Activated T-helper 1 cell treated with anti-CD3 and anti-CD28 coated beads, Interleukin-12 subunit alpha, Interleukin-12 subunit beta, Interleukin-2, Interleukin-4 antibody, amounts not matched to agents 30 ng/mL and 10 ng/mL and 1 ng/mL, durations not matched to agents 14 hours and 24 hours and 36 hours (primary cell): ENCODE data around the gene MNT. TPM values are rescaled to one million over a fixed set of nuclear protein-coding genes. Genes with fewer than 3 reads are reported as not detected.

Experiments used
- DNase-seq: peaks from one replicate; pipeline ENCODE4 v3.0.0; 2021; ENCODE audit warnings: low spot score
- H3K27ac Mint-ChIP-seq: one replicate; pipeline ENCODE4 v1.8.0; 2021; ENCODE audit warnings: mild to moderate bottlenecking, mixed read lengths
- H3K27me3 Mint-ChIP-seq: one replicate; pipeline ENCODE4 v1.8.0; 2022; ENCODE audit warnings: mild to moderate bottlenecking, moderate library complexity, mixed read lengths; ENCODE audit not compliant: insufficient read depth
- H3K36me3 Mint-ChIP-seq: one replicate; pipeline ENCODE4 v1.8.0; 2021; ENCODE audit warnings: low read depth, mixed read lengths
- H3K4me1 Mint-ChIP-seq: one replicate; pipeline ENCODE4 v1.8.0; 2021; ENCODE audit warnings: low read depth, mixed read lengths
- H3K4me3 Mint-ChIP-seq: one replicate; pipeline ENCODE4 v1.8.0; 2021; ENCODE audit warnings: mild to moderate bottlenecking, moderate library complexity, mixed read lengths
- H3K9me3 Mint-ChIP-seq: one replicate; pipeline ENCODE4 v1.8.0; 2021; ENCODE audit warnings: mixed read lengths
- intact Hi-C: fragments of 100-400 bp; cut with micrococcal nuclease; formaldehyde crosslinking; loops from one replicate; pipeline ENCODE4 v1.15.1; 2024
- total RNA-seq: library from RNA; stranded (reverse); gene quantifications from 2 replicates; pipeline ENCODE4 v1.2.3, GENCODE V29; 2022

The MNT gene
- total RNA-seq, 1 donor from 2014 or later, result 31.5 TPM

DNA sequence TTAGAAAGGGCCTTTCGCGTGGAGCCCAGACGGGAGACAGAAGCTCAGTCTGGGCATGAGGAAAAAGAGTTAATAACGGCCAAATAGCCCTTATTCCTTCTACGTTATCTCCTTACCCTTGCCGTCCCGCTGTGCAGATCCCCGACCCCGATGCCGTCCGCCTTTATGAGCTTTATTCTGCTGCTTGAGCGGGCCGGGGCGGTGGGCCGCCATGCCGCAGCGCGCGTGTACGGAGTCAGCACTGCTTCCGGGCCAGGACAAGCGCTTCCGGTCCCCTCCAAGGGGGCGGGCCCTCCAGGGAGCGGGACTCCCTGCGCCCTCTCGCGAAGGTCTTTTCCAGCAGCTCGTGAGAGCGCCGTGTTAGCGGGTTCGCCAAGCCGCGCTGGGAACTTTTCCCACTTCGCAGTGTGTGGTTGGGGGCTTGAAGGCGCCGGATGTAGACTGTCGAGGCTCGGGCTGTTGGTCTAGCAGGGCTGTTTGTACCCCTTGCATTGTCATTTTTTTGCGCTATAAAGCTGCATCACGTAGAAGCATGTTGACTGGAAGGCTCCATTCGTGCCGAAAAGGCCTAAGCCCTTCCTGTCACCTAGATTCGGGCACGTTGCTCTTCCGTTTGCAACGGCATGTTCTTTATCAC is 64.5 kb downstream of the MNT start, which contains the start of gene TSR1:
Gene TSR1 (minus strand): TSS at position 243 of the 637 bp plus-strand sequence. CDS start 30 bp downstream, at position 213.
- DNase-seq, result peak; percentile 86
- intact Hi-C loops, result loop anchor here (1.0 to 10.0 kb wide), 12 partner anchors 17 to 972 kb away; partner anchors contain the start of genes METTL16, MNT, PAFAH1B1 and PRPF8
- H3K4me1 Mint-ChIP-seq, result peaks cover 5% of the 10 kb centered on the region
- H3K27me3 Mint-ChIP-seq, result no peaks in the 10 kb centered on the region
- H3K4me3 Mint-ChIP-seq, result no peak within 1 kb of the TSS
- H3K9me3 Mint-ChIP-seq, result no peaks in the 10 kb centered on the region
- H3K36me3 Mint-ChIP-seq, result peaks cover 4% of the 10 kb centered on the region
- H3K27ac Mint-ChIP-seq, result peak within 1 kb of the TSS; percentile 94

DNA sequence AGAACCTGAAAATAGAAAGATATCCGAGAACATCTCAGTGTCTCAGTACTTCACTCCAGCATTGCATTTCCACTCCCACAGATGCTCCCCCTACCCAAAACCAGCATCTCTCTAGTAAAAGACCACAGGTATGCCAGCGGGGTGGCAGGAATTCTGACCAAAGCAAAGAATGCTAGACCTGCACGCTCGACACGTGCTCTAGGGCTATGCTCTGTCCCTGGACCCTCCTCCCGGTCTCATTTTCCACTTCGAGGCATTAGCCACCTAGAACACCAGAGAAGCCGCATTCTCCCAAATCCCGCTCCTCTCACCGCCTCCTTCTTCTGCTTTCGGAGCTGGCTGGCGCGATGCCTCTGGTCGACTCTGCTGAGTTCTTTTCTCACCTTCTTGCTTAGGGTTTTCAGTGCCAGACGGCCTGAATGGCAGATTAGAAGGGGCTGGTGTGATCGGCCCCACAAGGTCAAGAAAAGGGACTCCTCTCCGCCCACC is 65.1 kb downstream of the MNT start:
- Mint-ChIP-seq H3K4me3 (no peak overlapping the region), H3K9me3 (no peaks in the 10 kb centered on the region)

More for the DNA sequence above, 65.1 kb downstream of the MNT start:
- intact Hi-C loops, result loop anchor here (1.0 to 10.0 kb wide), 12 partner anchors 18 to 971 kb away; partner anchors contain the start of genes METTL16, MNT, PAFAH1B1 and PRPF8
- peaks cover 6% of the 10 kb centered on the region for H3K4me1 Mint-ChIP-seq
- H3K27me3 Mint-ChIP-seq, result no peaks in the 10 kb centered on the region
- H3K27ac Mint-ChIP-seq, result peak overlapping the region; percentile 94
- no peak for DNase-seq
- peaks cover 4% of the 10 kb centered on the region for H3K36me3 Mint-ChIP-seq

Other genes starting within 250 kb of the MNT start
- 35.3 and 39.5 TPM in 2 replicates for gene SMG6, start 97.3 kb downstream of the MNT start, total RNA-seq
- 14.9 and 17.4 TPM in 2 replicates for gene SRR, start 97.1 kb downstream of the MNT start, total RNA-seq
- gene TSR1, start 64.6 kb downstream of the MNT start, total RNA-seq, result 91.3 and 92.9 TPM in 2 replicates
- 39.1 and 45.9 TPM in 2 replicates for gene SGSM2, start 63.6 kb downstream of the MNT start, total RNA-seq
- 53.9 and 57.9 TPM in 2 replicates for gene METTL16, start 110.8 kb upstream of the MNT start, total RNA-seq
- gene PAFAH1B1, start 192.6 kb upstream of the MNT start, total RNA-seq, result 167 TPM in 2 replicates